ENCODE results near the gene CCM2.
A peak's percentile ranks its signal among the peaks of the same experiment; 100 is the strongest.

CCM2 gene

GRCh38 chr7:45035893-45036292, 35.9 kb downstream of the CCM2 start:
- DNase-seq: no peak

GRCh38 chr7:45036317-45036716, 36.3 kb downstream of the CCM2 start:
- no peak for DNase-seq

- DNase-seq: no peak
Observed at GRCh38 chr7:45036796-45037195, 36.8 kb downstream of the CCM2 start.

GRCh38 chr7:45037876-45038275, 37.9 kb downstream of the CCM2 start:
- no peak for DNase-seq

- no peak for DNase-seq
Observed at GRCh38 chr7:45039106-45039505, 39.1 kb downstream of the CCM2 start.

- no peak for DNase-seq
Observed at GRCh38 chr7:45044338-45044737, 44.3 kb downstream of the CCM2 start.

- DNase-seq: no peak
Observed at GRCh38 chr7:45048748-45049147, 48.7 kb downstream of the CCM2 start.

- no peak for DNase-seq
Observed at GRCh38 chr7:45050198-45050597, 50.2 kb downstream of the CCM2 start.

GRCh38 chr7:45052011-45052410, 52.0 kb downstream of the CCM2 start:
- peak; percentile 99 for DNase-seq

- DNase-seq: no peak
Observed at GRCh38 chr7:45053401-45053800, 53.4 kb downstream of the CCM2 start.

GRCh38 chr7:45053941-45054340, 53.9 kb downstream of the CCM2 start:
- DNase-seq: no peak

- no peak for DNase-seq
Observed at GRCh38 chr7:45054442-45054841, 54.4 kb downstream of the CCM2 start.

- no peak for DNase-seq
Observed at GRCh38 chr7:45055016-45055415, 55.0 kb downstream of the CCM2 start.

- DNase-seq: no peak
Observed at GRCh38 chr7:45055594-45056219, 55.7 kb downstream of the CCM2 start.

- DNase-seq: no peak
Observed at GRCh38 chr7:45057878-45058277, 57.9 kb downstream of the CCM2 start.

GRCh38 chr7:45060295-45060694, 60.3 kb downstream of the CCM2 start:
- no peak for DNase-seq

- no peak for DNase-seq
Observed at GRCh38 chr7:45061352-45061751, 61.4 kb downstream of the CCM2 start.

GRCh38 chr7:45061806-45062425, 61.9 kb downstream of the CCM2 start:
- no peak for DNase-seq

- DNase-seq: no peak
Observed at GRCh38 chr7:45064047-45064725, 64.2 kb downstream of the CCM2 start.

- DNase-seq: no peak
Observed at GRCh38 chr7:45065031-45065995, 65.3 kb downstream of the CCM2 start.

GRCh38 chr7:45066409-45066808, 66.4 kb downstream of the CCM2 start:
- DNase-seq: no peak

- DNase-seq: no peak
Observed at GRCh38 chr7:45067582-45067981, 67.6 kb downstream of the CCM2 start.

Measured in DMS79 treated with DMSO at 0.1 percent for 48 hours (cell line).